OCI-LY3 (cell line): ENCODE measurements around the gene ABCB8.

Experiments used
- EZH2phosphoT487 ChIP-seq: fragments of 200-600 bp; shearing (Covaris generic); IDR thresholded peaks from 2 replicates; pipeline ENCODE4 v1.6.1; 2018; ENCODE audit warnings: antibody characterized with exemption, mixed run types, low read depth
- TF ChIP-seq, protein P1 (sequence below): fragments of 200-600, 300-600 bp; sonication (generic); IDR thresholded peaks from 2 replicates; pipeline ENCODE4 v1.5.1; 2014; ENCODE audit warnings: antibody characterized with exemption, low read length, low read depth

DNA sequence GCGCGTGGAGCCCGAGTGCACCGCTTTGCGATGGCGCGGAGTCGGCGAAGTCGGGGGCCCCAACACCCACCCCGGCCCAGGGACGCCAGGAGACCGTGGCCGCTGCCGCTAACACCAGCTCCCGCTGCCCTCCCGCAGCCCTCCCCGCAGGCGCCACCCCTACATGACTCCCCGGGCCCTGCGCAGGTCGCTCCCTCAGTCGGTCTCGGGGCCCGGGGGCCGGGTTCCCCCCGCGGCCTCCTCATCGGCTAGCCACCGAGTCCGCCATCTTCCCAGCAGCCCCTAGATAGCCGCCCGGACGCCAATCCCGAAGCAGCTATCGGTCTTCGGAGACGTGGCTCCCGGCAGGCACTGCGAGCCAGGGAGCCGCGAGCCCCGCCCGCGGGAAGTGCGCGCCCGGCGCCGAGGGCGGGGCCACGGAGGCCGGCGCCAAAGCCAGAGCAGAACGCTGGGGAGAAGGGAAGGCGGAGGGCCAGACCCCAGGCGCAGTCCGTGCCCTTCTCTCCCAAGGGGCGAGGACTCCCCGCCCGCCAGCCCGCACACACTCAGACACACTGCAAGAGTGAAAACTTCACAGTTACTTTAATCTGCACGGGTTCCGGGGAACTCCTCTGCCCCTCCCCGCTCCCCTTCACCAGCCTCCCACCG, 52.4 kb downstream of the ABCB8 start, which contains the start of gene FASTK:
- TF ChIP-seq, protein P1, sequence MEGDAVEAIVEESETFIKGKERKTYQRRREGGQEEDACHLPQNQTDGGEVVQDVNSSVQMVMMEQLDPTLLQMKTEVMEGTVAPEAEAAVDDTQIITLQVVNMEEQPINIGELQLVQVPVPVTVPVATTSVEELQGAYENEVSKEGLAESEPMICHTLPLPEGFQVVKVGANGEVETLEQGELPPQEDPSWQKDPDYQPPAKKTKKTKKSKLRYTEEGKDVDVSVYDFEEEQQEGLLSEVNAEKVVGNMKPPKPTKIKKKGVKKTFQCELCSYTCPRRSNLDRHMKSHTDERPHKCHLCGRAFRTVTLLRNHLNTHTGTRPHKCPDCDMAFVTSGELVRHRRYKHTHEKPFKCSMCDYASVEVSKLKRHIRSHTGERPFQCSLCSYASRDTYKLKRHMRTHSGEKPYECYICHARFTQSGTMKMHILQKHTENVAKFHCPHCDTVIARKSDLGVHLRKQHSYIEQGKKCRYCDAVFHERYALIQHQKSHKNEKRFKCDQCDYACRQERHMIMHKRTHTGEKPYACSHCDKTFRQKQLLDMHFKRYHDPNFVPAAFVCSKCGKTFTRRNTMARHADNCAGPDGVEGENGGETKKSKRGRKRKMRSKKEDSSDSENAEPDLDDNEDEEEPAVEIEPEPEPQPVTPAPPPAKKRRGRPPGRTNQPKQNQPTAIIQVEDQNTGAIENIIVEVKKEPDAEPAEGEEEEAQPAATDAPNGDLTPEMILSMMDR = no peak
- no peak for TF ChIP-seq EZH2phosphoT487
